ENCODE results near the gene YIF1B.

YIF1B gene

GRCh38 chr19:38309615-38310278, 6.0 kb downstream of the YIF1B start:
- no peak for TF ChIP-seq CTCF (IDR thresholded peaks at IDR 0.05; ENCODE audit: low read depth, low read length)
- in situ Hi-C loops (cut with HindIII; ENCODE audit: low sequenced_read_pairs), result no loop called here

GRCh38 chr19:38308926-38309614, 6.7 kb downstream of the YIF1B start:
- in situ Hi-C loops (cut with HindIII; ENCODE audit: low sequenced_read_pairs), result no loop called here

More at GRCh38 chr19:38309615-38310278, 6.0 kb downstream of the YIF1B start:
- DNase-seq (ENCODE audit: low read depth, low spot score), result no peak
- H3K4me3 ChIP-seq (ENCODE audit: low read depth, low read length), result no peak overlapping the region

DNA sequence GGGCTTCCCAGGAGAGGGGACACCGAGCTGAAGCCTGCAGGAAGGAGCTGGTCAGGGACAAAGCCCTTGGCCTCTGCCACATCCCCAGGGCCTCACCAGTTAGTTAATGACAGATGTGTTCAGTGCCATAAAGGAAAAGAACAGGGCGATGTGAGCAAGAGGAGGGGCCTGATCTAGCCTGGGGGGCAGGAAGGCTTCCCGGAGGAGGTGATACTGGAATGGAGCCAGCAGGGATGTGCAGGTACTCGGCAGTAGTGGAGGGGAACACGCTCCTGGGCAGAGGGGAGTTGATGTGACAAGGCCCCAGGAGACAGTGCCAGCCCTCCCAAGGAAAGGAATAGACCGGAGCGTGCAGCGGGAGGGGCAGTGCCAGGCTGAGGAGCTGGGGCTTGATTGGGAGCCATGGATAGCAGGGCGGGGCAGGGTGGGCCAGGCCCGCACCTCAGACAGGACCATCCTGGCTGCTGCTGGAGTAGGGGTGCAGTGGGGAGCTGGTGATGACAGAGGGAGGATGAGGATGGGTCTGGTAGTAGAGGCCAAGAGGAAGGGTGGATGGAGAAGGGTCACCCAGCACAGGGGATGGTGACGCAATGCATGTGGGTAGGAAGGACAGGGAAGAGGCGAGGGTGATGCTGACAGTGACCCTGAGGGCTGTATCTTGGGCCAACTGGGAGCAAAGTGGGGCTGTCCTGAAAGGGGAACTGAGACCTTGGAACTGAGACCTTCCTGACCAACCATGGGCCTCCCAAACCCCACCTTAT, 7.6 kb downstream of the YIF1B start:
- in situ Hi-C loops (cut with HindIII; ENCODE audit: low sequenced_read_pairs), result no loop called here
- H3K4me3 ChIP-seq (ENCODE audit: low read depth, low read length), result no peak overlapping the region
- no peak for TF ChIP-seq CTCF (IDR thresholded peaks at IDR 0.05; ENCODE audit: low read depth, low read length)
- DNase-seq (ENCODE audit: low read depth, low spot score), result no peak

More at GRCh38 chr19:38308926-38309614, 6.7 kb downstream of the YIF1B start:
- no peak for DNase-seq (ENCODE audit: low read depth, low spot score)
- H3K4me3 ChIP-seq (ENCODE audit: low read depth, low read length), result no peak overlapping the region
- TF ChIP-seq CTCF (IDR thresholded peaks at IDR 0.05; ENCODE audit: low read depth, low read length), result no peak

- TF ChIP-seq CTCF (IDR thresholded peaks at IDR 0.05; ENCODE audit: low read depth, low read length), result no peak
- H3K4me3 ChIP-seq (ENCODE audit: low read depth, low read length), result no peak overlapping the region
- DNase-seq (ENCODE audit: low read depth, low spot score), result no peak
- in situ Hi-C loops (cut with HindIII; ENCODE audit: low sequenced_read_pairs), result no loop called here
Observed at GRCh38 chr19:38307597-38307996, 8.2 kb downstream of the YIF1B start.

GRCh38 chr19:38307076-38307475, 8.7 kb downstream of the YIF1B start:
- DNase-seq (ENCODE audit: low read depth, low spot score), result no peak
- no peak overlapping the region for H3K4me3 ChIP-seq (ENCODE audit: low read depth, low read length)
- no peak for TF ChIP-seq CTCF (IDR thresholded peaks at IDR 0.05; ENCODE audit: low read depth, low read length)
- in situ Hi-C loops (cut with HindIII; ENCODE audit: low sequenced_read_pairs), result no loop called here

- no peak for TF ChIP-seq CTCF (IDR thresholded peaks at IDR 0.05; ENCODE audit: low read depth, low read length)
- DNase-seq (ENCODE audit: low read depth, low spot score), result no peak
- H3K4me3 ChIP-seq (ENCODE audit: low read depth, low read length), result no peak overlapping the region
- in situ Hi-C loops (cut with HindIII; ENCODE audit: low sequenced_read_pairs), result no loop called here
Observed at GRCh38 chr19:38306236-38306635, 9.5 kb downstream of the YIF1B start.
